Measurements from ENCODE around the gene ADARB2.

DNA sequence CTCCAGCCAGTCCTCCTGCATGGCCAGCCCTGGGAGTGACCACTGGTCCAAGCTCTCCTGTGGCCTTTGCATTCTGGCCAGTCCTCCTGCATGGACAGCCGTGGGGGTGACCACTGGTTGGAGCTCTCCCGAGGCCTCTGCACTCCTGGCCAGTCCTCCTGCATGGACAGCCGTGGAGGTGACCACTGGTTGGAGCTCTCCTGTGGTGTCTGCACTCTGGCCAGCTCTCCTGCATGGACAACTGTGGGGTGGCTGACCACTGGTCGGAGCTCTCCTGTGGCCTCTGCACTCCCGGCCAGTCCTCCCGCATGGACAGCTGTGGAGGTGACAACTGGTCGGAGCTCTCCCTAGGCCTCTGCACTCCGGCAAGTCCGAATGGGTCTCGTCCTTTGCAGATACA lies 28.7 kb upstream of the ADARB2 start:
- TF ChIP-seq POLR2A (IDR thresholded peaks at IDR 0.05): no peak
- TF ChIP-seq, protein P1, sequence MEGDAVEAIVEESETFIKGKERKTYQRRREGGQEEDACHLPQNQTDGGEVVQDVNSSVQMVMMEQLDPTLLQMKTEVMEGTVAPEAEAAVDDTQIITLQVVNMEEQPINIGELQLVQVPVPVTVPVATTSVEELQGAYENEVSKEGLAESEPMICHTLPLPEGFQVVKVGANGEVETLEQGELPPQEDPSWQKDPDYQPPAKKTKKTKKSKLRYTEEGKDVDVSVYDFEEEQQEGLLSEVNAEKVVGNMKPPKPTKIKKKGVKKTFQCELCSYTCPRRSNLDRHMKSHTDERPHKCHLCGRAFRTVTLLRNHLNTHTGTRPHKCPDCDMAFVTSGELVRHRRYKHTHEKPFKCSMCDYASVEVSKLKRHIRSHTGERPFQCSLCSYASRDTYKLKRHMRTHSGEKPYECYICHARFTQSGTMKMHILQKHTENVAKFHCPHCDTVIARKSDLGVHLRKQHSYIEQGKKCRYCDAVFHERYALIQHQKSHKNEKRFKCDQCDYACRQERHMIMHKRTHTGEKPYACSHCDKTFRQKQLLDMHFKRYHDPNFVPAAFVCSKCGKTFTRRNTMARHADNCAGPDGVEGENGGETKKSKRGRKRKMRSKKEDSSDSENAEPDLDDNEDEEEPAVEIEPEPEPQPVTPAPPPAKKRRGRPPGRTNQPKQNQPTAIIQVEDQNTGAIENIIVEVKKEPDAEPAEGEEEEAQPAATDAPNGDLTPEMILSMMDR (IDR thresholded peaks at IDR 0.05): no peak

Measured in Peyer's patch (tissue), 4 donors.